SK-N-SH (cell line): ENCODE data around the gene COBLL1.

Experiments
- CTCF ChIP-seq: fragments of 200-600 bp; sonication (generic); IDR thresholded peaks from 2 replicates; pipeline ENCODE4 v1.6.1; 2017; ENCODE audit warnings: antibody characterized with exemption, mild to moderate bottlenecking, moderate library complexity
- EP300 ChIP-seq, 2 experiments: IDR thresholded peaks; 2 replicates each; pipeline versions ENCODE4 v1.4.0 to v1.6.1; 2012; ENCODE audit warnings: borderline replicate concordance in 1 of 2, low read depth in 1 of 2, low read length in 1 of 2
- EZH2phosphoT487 ChIP-seq: fragments of 200-600 bp; sonication (generic); IDR thresholded peaks from 2 replicates; pipeline ENCODE4 v1.6.1; 2017; ENCODE audit warnings: low read depth, mixed run types, mild to moderate bottlenecking, antibody characterized with exemption, moderate library complexity, borderline replicate concordance
- FOXM1 ChIP-seq: IDR thresholded peaks from 2 replicates; pipeline ENCODE4 v1.4.0; 2012; ENCODE audit warnings: low read depth, mild to moderate bottlenecking
- MXI1 ChIP-seq: IDR thresholded peaks from 2 replicates; pipeline ENCODE4 v1.6.1; 2012; ENCODE audit warnings: mild to moderate bottlenecking, low read depth, low read length, improper control_type of control experiment
- NFIC ChIP-seq: IDR thresholded peaks from 2 replicates; pipeline ENCODE4 v1.4.0; 2012; ENCODE audit warnings: borderline replicate concordance
- POLR2AphosphoS5 ChIP-seq: IDR thresholded peaks from 2 replicates; pipeline ENCODE4 v1.6.1; 2012; ENCODE audit warnings: low read depth, low read length
- REST ChIP-seq: IDR thresholded peaks from 2 replicates; pipeline ENCODE4 v1.6.1; 2012; ENCODE audit warnings: mild to moderate bottlenecking, low read depth, low read length, moderate library complexity
- TAF1 ChIP-seq: IDR thresholded peaks from 2 replicates; pipeline ENCODE4 v1.6.1; 2012; ENCODE audit warnings: low read depth, mild to moderate bottlenecking, low read length, moderate library complexity, borderline replicate concordance
- USF1 ChIP-seq: IDR thresholded peaks from 2 replicates; pipeline ENCODE4 v1.4.0; 2012; ENCODE audit warnings: low read depth, borderline replicate concordance
- USF2 ChIP-seq: fragments of 150-350 bp; IDR thresholded peaks from 2 replicates; pipeline ENCODE4 v1.6.1; 2017; ENCODE audit warnings: antibody characterized with exemption, low read length, low read depth, borderline replicate concordance
- YY1 ChIP-seq: IDR thresholded peaks from 2 replicates; pipeline ENCODE4 v1.4.0; 2012; ENCODE audit warnings: low read depth, mild to moderate bottlenecking

- no peak for TF ChIP-seq NFIC
- no peak for TF ChIP-seq EP300 (IDR thresholded peaks at IDR 0.05; ENCODE audit: borderline replicate concordance in 1 of 2, low read depth in 1 of 2, low read length in 1 of 2)
- TF ChIP-seq USF1: no peak
- TF ChIP-seq YY1: no peak
- TF ChIP-seq CTCF: no peak
- no peak for TF ChIP-seq MXI1
- no peak for TF ChIP-seq TAF1
- TF ChIP-seq REST: no peak
- TF ChIP-seq USF2: no peak
- TF ChIP-seq POLR2AphosphoS5: no peak
- TF ChIP-seq EZH2phosphoT487: no peak
- TF ChIP-seq FOXM1: no peak
These were observed 5.7 kb upstream of the COBLL1 start for GRCh38 chr2:164847291-164847690.
